CD4-positive, alpha-beta T cell treated with Interleukin-6 for 4 hours (primary cell): ENCODE data around the gene LRRC18.

Experiments used
- DNase-seq: peaks from one replicate; pipeline ENCODE4 v3.0.0-alpha.2; 2020; ENCODE audit warnings: mixed read lengths

LRRC18 gene

DNA sequence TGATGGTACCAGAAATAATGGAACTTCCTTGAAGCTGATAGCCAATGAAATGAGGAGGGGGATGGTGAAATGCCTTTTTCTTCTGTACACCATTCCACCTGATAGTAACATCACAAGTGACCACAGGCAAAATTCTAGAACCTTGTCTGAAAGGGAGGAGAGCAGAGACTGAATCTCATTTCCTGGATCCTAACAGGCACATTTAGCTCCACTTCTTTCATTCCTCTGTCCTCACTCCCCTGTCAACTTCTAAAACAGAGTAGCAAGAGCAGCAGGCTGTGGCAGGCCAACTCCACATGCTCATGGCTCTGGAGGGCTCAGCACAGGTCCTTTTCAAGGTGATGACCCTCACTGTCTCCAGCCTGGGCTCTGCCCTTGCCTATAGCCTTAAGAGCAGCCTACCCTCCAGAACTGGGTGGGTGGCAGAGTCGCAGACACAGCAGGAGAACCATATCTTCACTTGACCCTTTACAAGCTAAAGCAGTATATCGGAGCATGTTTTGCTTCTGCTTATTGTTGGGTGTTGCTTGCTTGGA, at the start of gene LRRC18:
LRRC18 (minus strand) TSS at position 51 of the 536 bp plus-strand sequence. CDS start 25,685 bp downstream, outside the sequence.
- DNase-seq: no peak

DNA sequence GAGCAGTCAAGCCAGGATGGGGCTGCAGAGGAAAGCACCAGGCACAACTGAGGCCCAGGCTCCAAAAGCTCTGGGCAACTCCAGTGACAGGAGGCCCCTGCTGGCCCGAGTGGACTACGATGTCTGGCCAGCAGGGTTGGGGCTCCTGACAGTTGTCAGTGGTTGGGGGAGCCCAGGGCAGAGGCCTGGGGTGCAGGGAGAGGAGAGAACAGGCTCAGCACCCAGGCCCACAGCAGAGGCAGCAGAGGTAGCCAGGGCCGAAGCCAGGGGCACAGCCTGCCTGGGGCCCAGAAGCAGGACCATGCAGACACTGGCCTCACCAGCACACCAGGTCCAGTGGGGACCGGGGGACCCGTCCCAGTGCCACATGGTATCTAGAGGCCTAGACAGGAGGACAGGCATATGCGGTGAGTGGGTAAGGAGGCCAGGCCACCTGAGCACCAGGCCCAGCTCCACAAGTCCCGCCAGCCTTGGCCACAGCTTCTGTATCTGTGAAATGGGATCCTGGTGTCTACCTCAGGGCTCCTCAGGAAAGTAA, 46.0 kb upstream of the LRRC18 start:
- no peak for DNase-seq

DNA sequence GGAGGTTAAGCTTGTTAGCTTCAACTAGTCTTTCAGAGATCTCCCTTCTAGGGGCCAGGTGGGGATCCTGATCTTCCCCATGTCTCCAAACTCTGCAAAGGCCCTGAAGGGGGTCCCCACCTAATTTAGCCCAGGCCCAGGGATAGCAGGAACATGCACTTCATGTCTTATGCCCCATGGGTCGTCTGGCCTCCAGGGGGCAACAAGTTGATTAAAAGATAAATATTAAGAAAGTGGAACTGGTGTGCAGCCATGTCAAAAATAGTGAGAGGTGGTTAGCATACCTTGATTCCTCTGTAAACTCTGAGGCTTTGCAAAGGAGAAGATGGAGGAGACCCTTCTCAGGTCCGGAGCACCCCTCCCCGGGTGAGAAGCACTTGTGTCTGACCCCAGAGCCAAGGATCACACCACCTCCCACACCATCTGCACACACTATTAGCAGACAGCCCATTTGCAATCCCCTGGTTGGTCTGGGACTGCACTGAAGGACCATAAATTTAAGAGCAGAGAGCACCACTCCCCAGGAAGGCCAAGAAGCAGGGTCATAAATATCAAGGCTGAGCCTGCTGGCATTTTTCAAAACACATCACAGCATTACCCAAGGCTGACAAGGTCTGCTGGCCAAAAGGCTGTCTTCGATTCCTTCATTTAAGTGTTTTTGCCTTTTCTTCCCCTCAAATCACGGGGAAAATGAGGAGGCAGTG, 44.2 kb upstream of the LRRC18 start:
- DNase-seq: no peak

DNA sequence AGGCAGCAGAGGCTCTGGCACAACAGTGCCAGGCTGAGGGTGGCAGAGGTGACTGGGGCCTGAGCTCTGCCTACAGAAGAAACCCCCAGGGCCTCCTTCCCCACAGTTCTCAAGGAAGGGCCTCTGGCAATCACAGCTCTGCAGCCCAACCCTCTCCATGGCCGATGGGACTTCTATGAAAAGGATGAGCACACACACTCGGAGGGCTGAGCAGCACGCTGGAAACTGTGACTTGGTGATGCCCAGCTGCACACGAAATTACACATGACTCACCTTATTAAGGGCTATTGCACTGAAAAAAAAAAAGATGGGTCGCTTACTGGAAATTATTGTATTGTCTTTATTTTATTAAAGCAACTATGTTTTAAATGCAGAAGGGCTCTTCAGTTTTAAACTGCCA, 42.9 kb upstream of the LRRC18 start:
- no peak for DNase-seq

DNA sequence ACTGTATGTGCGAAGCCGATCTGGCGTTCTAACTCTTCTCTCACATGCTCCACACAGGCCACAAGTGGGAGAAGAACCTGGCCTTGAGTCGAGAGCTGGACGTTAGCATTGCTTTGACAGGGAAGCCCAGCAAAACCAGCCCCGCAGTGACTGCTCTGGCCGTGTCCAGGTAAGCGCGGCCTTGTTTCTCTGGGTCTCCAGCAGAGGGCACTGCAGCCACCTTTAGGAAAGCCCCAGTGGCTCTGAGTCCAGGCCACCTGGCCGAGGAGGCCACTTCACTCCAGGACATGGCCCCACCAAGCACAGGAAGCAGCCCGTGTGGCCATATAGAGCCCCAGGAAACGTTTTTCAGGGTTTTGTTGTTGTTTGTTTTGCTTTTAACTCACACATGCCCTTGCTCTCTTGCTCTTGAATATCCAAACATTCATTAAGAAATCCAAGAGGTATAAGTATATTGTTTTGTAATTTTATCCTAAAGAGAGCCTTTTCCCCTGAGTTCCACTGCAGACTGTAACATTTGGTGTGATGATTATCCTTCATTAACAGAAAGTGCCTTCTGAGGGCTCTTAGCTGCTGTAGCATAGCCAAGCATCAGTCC, 41.8 kb upstream of the LRRC18 start:
- DNase-seq: peak; percentile 29

GRCh38 chr10:48978318-48978717, 38.7 kb upstream of the LRRC18 start:
- DNase-seq: no peak

DNA sequence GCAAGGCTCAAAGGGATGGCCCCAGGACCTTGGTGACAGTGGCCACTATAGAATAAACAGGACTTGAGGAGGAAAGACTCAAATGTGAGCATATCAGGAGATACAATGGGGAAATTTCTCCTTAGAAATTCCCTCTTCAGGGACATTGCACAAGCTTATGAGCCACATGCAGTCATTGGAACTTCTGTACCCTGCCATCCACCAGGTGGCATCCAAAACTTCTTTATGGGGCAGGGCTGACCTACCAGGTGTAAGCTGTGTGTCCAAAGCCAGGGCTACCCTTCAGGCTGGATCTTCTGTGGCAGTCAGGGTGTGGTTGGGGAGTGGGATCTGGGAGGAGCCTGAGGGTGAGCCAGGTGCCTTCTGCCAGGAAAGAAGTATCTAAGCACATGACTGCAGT, 36.6 kb upstream of the LRRC18 start:
- DNase-seq: no peak

- no peak for DNase-seq
These were observed 35.0 kb upstream of the LRRC18 start for GRCh38 chr10:48974510-48975156.

DNA sequence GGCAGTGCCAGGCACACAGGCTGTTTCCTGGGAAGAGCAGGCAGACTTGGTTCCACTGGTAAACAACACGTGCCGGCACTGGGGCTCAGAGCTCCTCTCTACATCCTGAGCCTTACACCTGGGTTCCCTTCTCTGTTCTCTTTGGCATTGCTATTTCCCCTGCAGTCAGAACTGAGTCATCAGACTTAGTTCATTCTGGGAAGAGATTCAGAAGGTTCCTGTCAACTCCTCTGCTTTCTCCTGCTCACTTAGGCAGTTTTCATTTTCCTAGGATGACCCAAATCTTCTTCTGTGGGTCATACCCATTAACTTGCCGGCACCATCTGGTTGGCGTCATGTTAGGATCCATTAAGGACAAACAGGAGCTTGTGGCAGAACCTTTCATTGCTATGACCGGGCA, 33.4 kb upstream of the LRRC18 start:
- DNase-seq: no peak

DNA sequence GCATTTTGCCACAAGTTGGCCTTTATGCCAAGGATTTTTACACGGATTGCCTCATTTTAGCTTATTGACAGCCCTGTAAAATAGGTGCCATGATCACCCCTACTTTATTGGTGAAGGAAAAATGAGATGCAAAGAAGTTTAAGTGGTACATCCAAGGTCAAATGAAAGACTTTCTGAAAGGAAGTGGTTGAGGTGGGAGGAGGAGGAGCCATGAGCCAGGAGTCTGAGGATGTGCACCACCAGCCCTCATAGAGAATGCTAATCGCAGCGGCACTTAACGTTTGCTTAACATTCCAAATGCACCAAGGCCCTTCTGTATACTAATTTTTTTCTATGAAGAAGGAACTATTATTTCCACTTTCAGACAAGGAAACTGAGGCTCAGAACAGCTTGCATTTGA, 31.0 kb upstream of the LRRC18 start:
- DNase-seq: no peak

DNA sequence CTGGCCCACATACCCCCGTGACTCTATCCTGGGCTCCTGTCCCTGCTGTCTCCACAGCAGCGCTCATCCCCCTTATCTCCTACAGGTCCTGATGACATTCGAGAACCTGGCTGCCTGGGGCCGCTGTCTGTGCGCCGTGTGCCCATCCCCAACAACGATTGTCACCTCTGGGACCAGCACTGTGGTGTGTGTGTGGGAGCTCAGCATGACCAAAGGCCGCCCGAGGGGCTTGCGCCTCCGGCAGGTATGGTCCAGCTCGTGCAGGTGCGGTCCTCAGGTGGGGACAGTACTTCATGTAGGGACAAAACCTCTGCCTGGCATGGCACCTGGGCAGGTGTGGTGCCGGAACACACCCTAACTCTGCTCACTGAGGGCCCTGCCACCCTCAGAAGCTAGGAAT, 30.4 kb upstream of the LRRC18 start:
- DNase-seq: no peak

DNA sequence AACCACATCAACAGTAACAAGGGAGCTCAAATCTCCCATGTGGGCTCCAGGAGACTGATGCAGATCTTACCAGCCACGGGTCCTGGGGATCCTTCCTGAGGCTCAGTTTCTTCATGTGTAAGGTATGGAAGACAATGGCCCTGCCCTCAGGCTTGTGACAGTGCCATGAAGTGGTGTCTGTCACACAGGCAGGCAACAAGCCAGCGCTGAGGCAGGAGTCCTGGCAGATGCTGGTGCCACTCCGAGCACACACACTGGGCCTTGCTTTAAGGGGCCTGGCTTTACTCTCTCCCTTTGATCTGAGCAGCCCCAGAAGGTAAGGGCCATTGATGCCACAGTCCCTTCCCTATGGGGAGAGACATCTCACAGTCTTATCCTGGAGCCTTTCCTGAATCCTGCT, 28.4 kb upstream of the LRRC18 start:
- no peak for DNase-seq

DNA sequence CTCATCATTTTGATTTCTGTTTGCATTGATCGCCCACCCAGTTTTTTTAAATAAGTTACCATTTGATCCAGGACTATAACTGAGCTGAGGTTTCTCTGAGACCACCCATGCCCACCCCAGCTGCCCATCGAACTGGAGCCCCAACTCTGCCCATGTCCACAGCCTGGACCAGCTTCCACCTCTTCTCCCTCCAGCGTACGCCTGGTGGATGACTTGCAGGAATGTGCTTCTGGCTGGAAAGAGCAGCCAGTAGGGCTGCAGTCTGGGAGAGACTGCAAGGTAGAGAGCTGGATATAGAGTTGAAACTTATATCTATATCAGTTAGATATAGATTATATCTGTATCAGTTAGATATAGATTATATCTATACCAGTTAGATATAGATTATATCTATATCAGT, 25.8 kb upstream of the LRRC18 start:
- DNase-seq: no peak

- no peak for DNase-seq
These were observed 24.4 kb upstream of the LRRC18 start for GRCh38 chr10:48964038-48964437.

- DNase-seq: no peak
These were observed 19.1 kb upstream of the LRRC18 start for GRCh38 chr10:48958598-48959190.

- DNase-seq: no peak
These were observed 17.9 kb upstream of the LRRC18 start for GRCh38 chr10:48957361-48958151.

DNA sequence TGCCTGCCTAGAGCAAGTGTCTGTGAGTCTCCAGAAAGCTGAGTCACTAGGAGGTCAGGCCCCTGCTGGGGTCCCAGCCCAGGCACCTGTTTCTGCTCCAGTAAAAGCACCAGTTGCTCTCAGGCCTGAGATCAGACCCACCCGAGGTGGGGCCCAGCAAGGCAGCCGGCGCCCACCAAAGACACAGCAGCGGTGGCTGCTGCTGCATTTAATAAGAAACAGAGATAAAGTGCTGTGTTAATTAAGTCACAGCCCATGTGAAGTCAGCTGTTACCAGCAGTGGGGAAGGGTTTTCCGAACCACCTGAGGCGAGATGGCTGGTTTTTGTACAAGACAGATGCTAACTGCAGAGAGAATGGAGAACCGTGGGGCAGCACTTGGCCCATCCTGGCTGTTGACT, 12.1 kb upstream of the LRRC18 start:
- no peak for DNase-seq

DNA sequence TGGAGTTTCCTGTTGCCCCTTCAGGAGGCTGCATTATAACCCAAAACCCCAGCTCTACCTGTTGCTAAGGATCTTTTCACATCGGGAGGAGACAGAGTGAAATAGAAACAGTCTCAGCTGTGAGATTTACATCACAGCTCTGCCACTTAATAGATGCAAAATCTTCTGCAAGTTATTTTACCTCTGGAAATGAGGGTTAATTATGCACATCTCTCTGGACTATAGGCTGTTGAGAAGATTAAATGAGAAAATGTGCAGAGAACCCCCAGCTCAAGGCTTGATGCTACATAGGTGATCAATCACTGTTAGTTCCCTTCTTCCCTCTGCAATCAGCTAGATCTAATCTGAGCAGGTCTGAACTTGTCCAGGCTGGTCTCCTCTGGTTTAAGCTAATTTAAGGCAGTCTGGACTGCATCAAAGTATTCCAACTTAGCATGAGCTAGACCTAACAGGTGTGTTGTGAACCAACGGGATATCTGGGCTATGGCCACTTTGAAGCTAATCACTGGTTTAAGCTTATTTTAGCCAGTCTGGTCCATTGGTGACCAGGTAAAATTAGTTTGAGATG, 8.9 kb upstream of the LRRC18 start:
- no peak for DNase-seq

GRCh38 chr10:48947690-48948469, 8.2 kb upstream of the LRRC18 start:
- DNase-seq: no peak

- DNase-seq: no peak
These were observed 7.4 kb upstream of the LRRC18 start for GRCh38 chr10:48946891-48947500.

- no peak for DNase-seq
These were observed 6.7 kb upstream of the LRRC18 start for GRCh38 chr10:48946332-48946731.
